HFFc6 (cell line): ENCODE data around the gene YARS2. TPM values are rescaled to one million over a fixed set of nuclear protein-coding genes. Genes with fewer than 3 reads are reported as not detected.

ENCODE experiments used
- DNase-seq: peaks from one replicate; pipeline ENCODE4 v3.0.0-alpha.2; 2018
- H3K27ac Mint-ChIP-seq: 2 replicates; pipeline ENCODE4 v1.8.0; 2020; ENCODE audit warnings: mild to moderate bottlenecking, mixed read lengths
- H3K27me3 Mint-ChIP-seq: 2 replicates; pipeline ENCODE4 v1.8.0; 2021; ENCODE audit warnings: mild to moderate bottlenecking, moderate library complexity, mixed read lengths; ENCODE audit not compliant: insufficient read depth
- H3K36me3 Mint-ChIP-seq: 2 replicates; pipeline ENCODE4 v1.8.0; 2021; ENCODE audit warnings: low read depth, mixed read lengths
- H3K4me1 Mint-ChIP-seq: 2 replicates; pipeline ENCODE4 v1.8.0; 2020; ENCODE audit warnings: low read depth, mixed read lengths
- H3K4me3 Mint-ChIP-seq: 2 replicates; pipeline ENCODE4 v1.8.0; 2020; ENCODE audit warnings: mild to moderate bottlenecking, moderate library complexity, mixed read lengths
- H3K9me3 Mint-ChIP-seq: 2 replicates; pipeline ENCODE4 v1.8.0; 2020; ENCODE audit warnings: mild to moderate bottlenecking, mixed read lengths
- total RNA-seq, 6 experiments: library from RNA; stranded (reverse); fragmentation: NEBNext Ultra II Directional; extraction: Animal tissue kit (Norgen Biotek cat#: 25700); gene quantifications; 2 replicates in 1 of 6; 3 replicates in 5 of 6; pipeline ENCODE4 v1.2.3, GENCODE V29; 2021
- TF ChIP-seq, protein P1 (sequence below): fragments of 200-600 bp; sonication (generic); IDR thresholded peaks from 2 replicates; pipeline ENCODE4 v1.5.0; 2021; ENCODE audit warnings: antibody characterized with exemption, mild to moderate bottlenecking

YARS2 gene
- total RNA-seq, 6 experiments from 2014 or later: 14.6 to 21.7 (median 17.4) TPM

GRCh38 chr12:32777159-32777558 is 21.5 kb upstream of the YARS2 start:
- no peak overlapping the region for H3K27ac Mint-ChIP-seq

DNA sequence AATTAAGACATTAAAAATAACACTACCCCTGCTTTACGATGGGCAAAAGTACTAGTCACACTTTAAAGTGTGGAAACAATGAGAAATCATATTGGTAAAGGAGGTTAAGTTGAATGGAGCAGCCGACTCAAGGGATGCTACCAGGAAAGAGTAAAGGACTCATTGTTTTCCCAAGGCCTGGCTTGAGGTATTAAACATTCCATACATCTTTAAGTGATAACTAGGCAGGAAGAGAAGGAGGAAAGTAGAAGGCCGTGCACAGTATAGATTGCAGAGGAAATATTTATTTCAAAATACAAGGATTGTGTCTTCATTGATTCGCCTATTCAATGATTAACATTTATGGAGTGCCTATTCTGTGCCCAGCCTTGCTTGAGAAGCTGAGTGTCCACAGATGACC is 20.6 kb upstream of the YARS2 start:
- H3K36me3 Mint-ChIP-seq: no peaks in the 10 kb centered on the region
- H3K4me3 Mint-ChIP-seq: no peak overlapping the region
- TF ChIP-seq, protein P1, sequence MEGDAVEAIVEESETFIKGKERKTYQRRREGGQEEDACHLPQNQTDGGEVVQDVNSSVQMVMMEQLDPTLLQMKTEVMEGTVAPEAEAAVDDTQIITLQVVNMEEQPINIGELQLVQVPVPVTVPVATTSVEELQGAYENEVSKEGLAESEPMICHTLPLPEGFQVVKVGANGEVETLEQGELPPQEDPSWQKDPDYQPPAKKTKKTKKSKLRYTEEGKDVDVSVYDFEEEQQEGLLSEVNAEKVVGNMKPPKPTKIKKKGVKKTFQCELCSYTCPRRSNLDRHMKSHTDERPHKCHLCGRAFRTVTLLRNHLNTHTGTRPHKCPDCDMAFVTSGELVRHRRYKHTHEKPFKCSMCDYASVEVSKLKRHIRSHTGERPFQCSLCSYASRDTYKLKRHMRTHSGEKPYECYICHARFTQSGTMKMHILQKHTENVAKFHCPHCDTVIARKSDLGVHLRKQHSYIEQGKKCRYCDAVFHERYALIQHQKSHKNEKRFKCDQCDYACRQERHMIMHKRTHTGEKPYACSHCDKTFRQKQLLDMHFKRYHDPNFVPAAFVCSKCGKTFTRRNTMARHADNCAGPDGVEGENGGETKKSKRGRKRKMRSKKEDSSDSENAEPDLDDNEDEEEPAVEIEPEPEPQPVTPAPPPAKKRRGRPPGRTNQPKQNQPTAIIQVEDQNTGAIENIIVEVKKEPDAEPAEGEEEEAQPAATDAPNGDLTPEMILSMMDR: no peak
- no peak for DNase-seq
- peaks cover 12% of the 10 kb centered on the region; the same call in 1 of the 2 replicates for H3K27me3 Mint-ChIP-seq
- H3K27ac Mint-ChIP-seq: no peak overlapping the region
- no peaks in the 10 kb centered on the region for H3K4me1 Mint-ChIP-seq
- no peaks in the 10 kb centered on the region for H3K9me3 Mint-ChIP-seq

More at GRCh38 chr12:32777159-32777558, 21.5 kb upstream of the YARS2 start:
- Mint-ChIP-seq H3K4me3 (no peak overlapping the region), H3K4me1 (no peaks in the 10 kb centered on the region), H3K27me3 (peaks cover 12% of the 10 kb centered on the region; the same call in 1 of the 2 replicates), H3K36me3 (no peaks in the 10 kb centered on the region), H3K9me3 (no peaks in the 10 kb centered on the region)
- TF ChIP-seq, protein P1: no peak
- DNase-seq: no peak

DNA sequence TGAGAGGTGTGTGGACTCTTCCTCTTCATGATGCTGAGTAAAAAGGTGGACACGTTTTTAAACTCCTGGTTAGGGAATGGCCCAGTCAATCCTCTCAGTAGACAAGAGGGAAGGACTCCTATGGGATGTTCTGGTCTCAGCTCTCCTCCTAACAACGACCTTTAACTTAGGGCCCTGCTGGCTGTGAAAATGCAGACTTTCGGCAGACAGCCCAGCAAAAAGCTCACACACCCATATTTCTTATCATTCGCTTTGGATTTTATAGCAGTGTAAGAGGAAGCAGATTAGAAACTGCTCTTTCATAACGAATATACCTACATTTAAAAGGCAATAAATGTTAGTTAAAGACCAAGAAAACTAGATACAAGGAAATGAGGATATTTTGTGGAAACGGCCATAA is 18.0 kb upstream of the YARS2 start:
- peaks cover 11% of the 10 kb centered on the region; the same call in 1 of the 2 replicates for H3K27me3 Mint-ChIP-seq
- no peaks in the 10 kb centered on the region for H3K4me1 Mint-ChIP-seq
- H3K4me3 Mint-ChIP-seq: no peak overlapping the region
- TF ChIP-seq, protein P1: no peak
- no peaks in the 10 kb centered on the region for H3K9me3 Mint-ChIP-seq
- H3K27ac Mint-ChIP-seq: no peak overlapping the region
- no peaks in the 10 kb centered on the region for H3K36me3 Mint-ChIP-seq
- DNase-seq: no peak

DNA sequence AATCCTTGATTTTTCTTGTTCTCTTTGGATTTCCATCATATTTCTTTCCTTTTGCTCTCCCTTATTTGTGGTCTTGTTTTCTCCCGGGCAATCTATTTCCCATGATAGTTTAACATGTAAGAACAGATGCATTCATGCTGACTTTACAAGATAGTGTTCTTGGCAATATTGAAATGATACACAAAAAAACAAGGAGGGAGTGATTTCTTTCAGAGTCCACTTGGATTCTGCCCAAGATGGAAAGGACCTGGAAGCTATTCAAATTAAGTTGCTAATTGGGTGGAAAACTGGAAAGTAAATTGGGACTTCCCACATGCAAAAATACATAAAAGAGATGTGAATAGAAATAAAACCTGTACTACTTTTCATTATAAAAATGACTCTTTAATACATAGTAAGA is 14.4 kb upstream of the YARS2 start:
- TF ChIP-seq, protein P1: no peak
- Mint-ChIP-seq H3K4me1 (no peaks in the 10 kb centered on the region), H3K27me3 (peaks cover 5% of the 10 kb centered on the region; the same call in 1 of the 2 replicates), H3K9me3 (no peaks in the 10 kb centered on the region), H3K4me3 (no peak overlapping the region), H3K27ac (no peak overlapping the region), H3K36me3 (no peaks in the 10 kb centered on the region)
- no peak for DNase-seq

DNA sequence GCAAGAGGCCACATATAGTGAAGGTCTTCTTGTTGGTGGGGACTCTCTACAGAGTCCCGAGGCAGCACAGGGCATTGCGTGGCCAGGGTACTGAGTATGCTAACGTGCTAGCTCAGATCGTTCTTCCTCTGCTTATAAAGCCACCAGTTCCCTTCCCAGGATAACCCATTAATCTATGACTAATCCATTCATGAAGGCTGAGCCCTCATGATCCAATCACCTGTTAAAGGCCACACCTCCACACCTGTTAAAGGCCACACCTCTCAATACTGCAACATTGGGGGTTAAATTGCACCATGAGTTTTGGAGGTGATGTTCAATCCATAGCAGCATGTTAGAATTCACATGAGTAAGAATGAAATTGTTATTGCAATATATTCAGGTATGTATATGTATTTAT is 12.8 kb upstream of the YARS2 start:
- TF ChIP-seq, protein P1: no peak
- DNase-seq: no peak
- Mint-ChIP-seq H3K27ac (no peak overlapping the region), H3K4me1 (no peaks in the 10 kb centered on the region), H3K4me3 (no peak overlapping the region), H3K27me3 (peaks cover 1% of the 10 kb centered on the region; the same call in 1 of the 2 replicates), H3K9me3 (no peaks in the 10 kb centered on the region), H3K36me3 (no peaks in the 10 kb centered on the region)

GRCh38 chr12:32765906-32766305 is 10.2 kb upstream of the YARS2 start:
- Mint-ChIP-seq H3K4me3 (no peak overlapping the region), H3K36me3 (no peaks in the 10 kb centered on the region), H3K4me1 (no peaks in the 10 kb centered on the region), H3K9me3 (no peaks in the 10 kb centered on the region), H3K27ac (no peak overlapping the region), H3K27me3 (peaks cover 5% of the 10 kb centered on the region)
- TF ChIP-seq, protein P1: no peak
- no peak for DNase-seq
